Measurements from ENCODE around the gene WAS. TPM values are rescaled to one million over a fixed set of nuclear protein-coding genes. Genes with fewer than 3 reads are reported as not detected.

The WAS gene
- total RNA-seq, 1 experiment from 2014 or later, result 0.24 TPM

DNA sequence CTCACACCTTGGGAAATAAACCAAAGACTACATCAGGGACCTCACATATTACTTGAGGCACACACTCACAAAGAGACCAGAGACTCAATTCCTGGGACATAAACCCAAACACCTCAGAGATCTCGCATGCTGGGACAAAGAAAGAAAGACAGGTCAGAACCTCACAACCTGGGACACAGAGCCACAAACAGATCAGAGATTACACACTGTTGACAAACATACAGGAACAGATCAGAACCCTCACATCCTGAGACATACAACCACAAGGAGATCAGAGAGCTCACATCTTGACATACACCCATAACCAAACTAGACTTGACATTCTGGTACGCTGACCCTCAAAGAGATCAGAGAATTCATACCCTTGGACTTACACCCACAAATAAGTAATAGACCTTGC is 30.2 kb downstream of the WAS start:
- H4K20me1 ChIP-seq (ENCODE audit: control insufficient read depth, insufficient read depth, insufficient read length), result no peaks in the 10 kb centered on the region
- no peak overlapping the region for H4K91ac ChIP-seq (ENCODE audit: insufficient read length, low read depth, low read length)
- H3K27me3 ChIP-seq (ENCODE audit: insufficient read depth, low read length), result no peaks in the 10 kb centered on the region; the same call in 1 of the 2 replicates
- no peak overlapping the region for H4K5ac ChIP-seq (ENCODE audit: insufficient read length, low read depth, low read length)
- H3K4me1 Mint-ChIP-seq, result no peaks in the 10 kb centered on the region
- H3K23ac ChIP-seq (ENCODE audit: insufficient read length, low read depth, low read length), result no peak overlapping the region
- no peak overlapping the region for H3T11ph ChIP-seq (ENCODE audit: low read length)
- TF ChIP-seq, protein P1, sequence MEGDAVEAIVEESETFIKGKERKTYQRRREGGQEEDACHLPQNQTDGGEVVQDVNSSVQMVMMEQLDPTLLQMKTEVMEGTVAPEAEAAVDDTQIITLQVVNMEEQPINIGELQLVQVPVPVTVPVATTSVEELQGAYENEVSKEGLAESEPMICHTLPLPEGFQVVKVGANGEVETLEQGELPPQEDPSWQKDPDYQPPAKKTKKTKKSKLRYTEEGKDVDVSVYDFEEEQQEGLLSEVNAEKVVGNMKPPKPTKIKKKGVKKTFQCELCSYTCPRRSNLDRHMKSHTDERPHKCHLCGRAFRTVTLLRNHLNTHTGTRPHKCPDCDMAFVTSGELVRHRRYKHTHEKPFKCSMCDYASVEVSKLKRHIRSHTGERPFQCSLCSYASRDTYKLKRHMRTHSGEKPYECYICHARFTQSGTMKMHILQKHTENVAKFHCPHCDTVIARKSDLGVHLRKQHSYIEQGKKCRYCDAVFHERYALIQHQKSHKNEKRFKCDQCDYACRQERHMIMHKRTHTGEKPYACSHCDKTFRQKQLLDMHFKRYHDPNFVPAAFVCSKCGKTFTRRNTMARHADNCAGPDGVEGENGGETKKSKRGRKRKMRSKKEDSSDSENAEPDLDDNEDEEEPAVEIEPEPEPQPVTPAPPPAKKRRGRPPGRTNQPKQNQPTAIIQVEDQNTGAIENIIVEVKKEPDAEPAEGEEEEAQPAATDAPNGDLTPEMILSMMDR (conservative IDR thresholded peaks at IDR 0.05), result no peak
- H3K36me3 Mint-ChIP-seq (ENCODE audit: insufficient read depth in 1 of 3, low read depth in 3 of 3), result peaks cover 3 to 7% (median 5%) of the 10 kb centered on the region in 3 experiments; a peak in 6 of 7 replicates
- no peak overlapping the region for H2BK120ac ChIP-seq (ENCODE audit: low read depth, low read length, poor library complexity, severe bottlenecking)
- H3K27ac Mint-ChIP-seq, result no peak overlapping the region
- H3K4ac ChIP-seq (ENCODE audit: low read depth, low read length), result no peak overlapping the region
- no peak overlapping the region for H2AK5ac ChIP-seq (ENCODE audit: insufficient read length, low read length)
- no peak for DNase-seq
- H3K23me2 ChIP-seq (ENCODE audit: insufficient read length, low read depth, low read length, poor library complexity, severe bottlenecking), result no peaks in the 10 kb centered on the region
- H3K4me3 Mint-ChIP-seq, result no peak overlapping the region
- H3K4me1 ChIP-seq (ENCODE audit: insufficient read depth, low read length), result no peaks in the 10 kb centered on the region
- no peak overlapping the region for H2BK5ac ChIP-seq (ENCODE audit: insufficient read length, low read length)
- no peak overlapping the region for H2AFZ ChIP-seq (ENCODE audit: low read length)
- no peaks in the 10 kb centered on the region for H3K79me2 ChIP-seq (ENCODE audit: insufficient read depth, low read length)
- H3K14ac ChIP-seq (ENCODE audit: insufficient read depth, low read length), result no peak overlapping the region
- H3K18ac ChIP-seq (ENCODE audit: insufficient read length, low read depth, low read length), result no peak overlapping the region
- no CpG with 5 or more reads among the region's 2 CpGs for WGBS (ENCODE audit: extremely low coverage, insufficient read length, low lambda C conversion rate)
- no peak overlapping the region for H3K56ac ChIP-seq (ENCODE audit: insufficient read length, low read depth, low read length)
- no peak overlapping the region for H3K27ac ChIP-seq (ENCODE audit: insufficient read length, low read depth, low read length)
- no peak overlapping the region for H4K8ac ChIP-seq (replicated peaks; ENCODE audit: insufficient read length, low read depth, low read length)
- no peaks in the 10 kb centered on the region for H3K79me1 ChIP-seq (ENCODE audit: insufficient read depth, low read depth, low read length, poor library complexity, severe bottlenecking)
- no peak overlapping the region for H3K9ac ChIP-seq (ENCODE audit: extremely low read depth, insufficient read length, low read length)
- no peak overlapping the region for H2BK15ac ChIP-seq (ENCODE audit: low read depth, low read length)
- H2BK12ac ChIP-seq (ENCODE audit: insufficient read length, low read depth, low read length), result no peak overlapping the region
- H2BK20ac ChIP-seq (ENCODE audit: low read depth, low read length, poor library complexity, severe bottlenecking), result no peak overlapping the region
- H3K4me2 ChIP-seq (ENCODE audit: insufficient read depth, insufficient read length, low read length), result no peak overlapping the region
- H3K9me3 Mint-ChIP-seq, result peaks cover 78 to 81% of the 10 kb centered on the region in 2 experiments
- H3K27me3 Mint-ChIP-seq (ENCODE audit: low read depth), result peaks cover 51% of the 10 kb centered on the region
- peaks cover 55% of the 10 kb centered on the region for H3K9me3 ChIP-seq (ENCODE audit: control insufficient read depth, low read depth, low read length)
